HepG2 (cell line): Measurements from ENCODE around the gene NBPF9. TPM values are rescaled to one million over a fixed set of nuclear protein-coding genes. Genes with fewer than 3 reads are reported as not detected.
"Not testable (repeated sequence)": the region's sequence is repeated elsewhere in the genome, so short reads cannot be mapped to it uniquely, and the experiment has no call there.

ENCODE experiments used
- ATAC-seq: fragments of 200-7000 bp; cut with Tn5 transposase; 3 replicates; pipeline ENCODE4 v1.9.1; 2020; ENCODE audit warnings: mild to moderate bottlenecking, moderate library complexity
- BruUV-seq: library from RNA; stranded (reverse); fragments of 400-500 nt; replicated peaks from 2 replicates; lab custom pipeline; 2021; lab: Mats Ljungman, UMichigan
- CTCF ChIA-PET: fragments of 300-600 bp; formaldehyde crosslinking; extraction: SDS; loops from one replicate; lab custom pipeline; 2021; ENCODE audit warnings: low total read pairs, inconsistent platforms, low intra/inter-chr PET ratio; lab: Yijun Ruan, JAX
- POLR2A ChIA-PET: fragments of 350-600 bp; sonication (Branson Sonifier 250); formaldehyde crosslinking; loops from one replicate; lab custom pipeline; 2020; ENCODE audit warnings: antibody characterized with exemption, inconsistent platforms; lab: Yijun Ruan, JAX
- DNase-seq: peaks from one replicate; pipeline ENCODE4 v3.0.0-alpha.2; 2015; ENCODE audit warnings: low spot score
- FAIRE-seq: peaks from 3 replicates; lab custom pipeline; 2011; peaks lifted over from hg19 to GRCh38; lab: Jason Lieb, UNC
- H2AFZ ChIP-seq: one replicate; pipeline ENCODE4 v1.6.1; 2011; ENCODE audit warnings: low read length, inconsistent platforms
- H3K27ac ChIP-seq: fragments of 300-600 bp; 3 replicates; pipeline ENCODE4 v1.8.0; 2011; ENCODE audit warnings: mixed run types, mild to moderate bottlenecking, mixed read lengths, low read length, inconsistent platforms; ENCODE audit not compliant: insufficient read depth; ENCODE audit errors: extremely low read length
- H3K27me3 ChIP-seq, 2 experiments: fragments of 200-600 bp in 1 of 2; 2 replicates in 1 of 2; 3 replicates in 1 of 2; pipeline versions ENCODE4 v1.6.0 to v1.8.0; 2011; ENCODE audit warnings: low read length in 2 of 2, mild to moderate bottlenecking in 2 of 2, moderate library complexity in 2 of 2, inconsistent platforms in 1 of 2; ENCODE audit not compliant: insufficient read depth in 2 of 2, control insufficient read depth in 1 of 2
- H3K36me3 ChIP-seq, 2 experiments: fragments of 200-600 bp in 1 of 2; replicated peaks in 1 of 2; 2 replicates in 1 of 2; 3 replicates in 1 of 2; pipeline versions ENCODE4 v1.5.1 to v1.8.0; 2011; ENCODE audit warnings: low read length in 2 of 2, inconsistent platforms in 1 of 2; ENCODE audit not compliant: insufficient read depth in 2 of 2, control insufficient read depth in 1 of 2
- H3K4me1 ChIP-seq: 2 replicates; pipeline ENCODE4 v1.5.1; 2012; ENCODE audit warnings: low read length, inconsistent platforms; ENCODE audit not compliant: insufficient read depth
- H3K4me2 ChIP-seq: 2 replicates; pipeline ENCODE4 v1.6.0; 2011; ENCODE audit warnings: low read depth, low read length, inconsistent platforms
- H3K4me3 ChIP-seq, 3 experiments: fragments of 200-600 bp in 1 of 3; sonication (generic), shearing (Covaris generic) in 1 of 3; replicated peaks in 1 of 3; 2 replicates each; pipeline ENCODE4 v1.5.1; 2011 to 2016; ENCODE audit warnings: low read length in 3 of 3, inconsistent platforms in 2 of 3, low read depth in 2 of 3, mild to moderate bottlenecking in 2 of 3, control low read depth in 1 of 3, mixed read lengths in 1 of 3; ENCODE audit not compliant: insufficient read depth in 1 of 3
- H3K79me2 ChIP-seq: one replicate; pipeline ENCODE4 v1.6.1; 2011; ENCODE audit warnings: low read length, inconsistent platforms; ENCODE audit not compliant: insufficient read depth
- H3K9ac ChIP-seq: 2 replicates; pipeline ENCODE4 v1.6.0; 2011; ENCODE audit warnings: mild to moderate bottlenecking, low read depth, low read length, inconsistent platforms; ENCODE audit not compliant: insufficient read depth
- H3K9me3 ChIP-seq: 2 replicates; pipeline ENCODE4 v1.5.1; 2012; ENCODE audit warnings: mild to moderate bottlenecking, low read length
- H4K20me1 ChIP-seq: 2 replicates; pipeline ENCODE4 v1.6.0; 2011; ENCODE audit warnings: inconsistent platforms, mild to moderate bottlenecking, low read length, moderate library complexity; ENCODE audit not compliant: insufficient read depth
- WGBS: methylation state at CpG from one replicate; pipeline ENCODE4 v1.1.6; 2017; ENCODE audit warnings: low lambda C conversion rate; 5-methylcytosine and 5-hydroxymethylcytosine counted together
- in situ Hi-C: cut with HindIII; loops from 2 replicates; pipeline ENCODE4 v1.10.0; 2017; ENCODE audit warnings: low pct_unique_long_range_greater_than_20kb; ENCODE audit not compliant: extremely low pct_ligation_motif_present
- intact Hi-C: fragments of 100-400 bp; cut with micrococcal nuclease; formaldehyde crosslinking; loops from one replicate; pipeline ENCODE4 v1.10.0; 2022; ENCODE audit not compliant: unreplicated experiment
- polyA plus RNA-seq, 8 experiments: library from polyadenylated mRNA; depleted of rRNA in 3 of 8; stranded (reverse) in 7 of 8; unstranded in 1 of 8; fragments of >200 nt; fragmentation: Illumina TruSeq in 4 of 8; extraction: Trizol in 4 of 8; gene quantifications; 2 replicates each; pipeline versions ENCODE4 v1.2.1 to v1.2.3, GENCODE V29; 2011 to 2016; ENCODE audit warnings: low read depth in 4 of 8, missing spikeins in 1 of 8, mixed read lengths in 1 of 8; ENCODE audit not compliant: insufficient read depth in 1 of 8
- total RNA-seq, 5 experiments: library from RNA; depleted of rRNA; stranded (reverse); fragments of >200 nt; fragmentation: Illumina TruSeq; extraction: Trizol; gene quantifications; 2 replicates each; pipeline ENCODE4 v1.2.3, GENCODE V29; 2016; ENCODE audit warnings: low read depth in 1 of 5

Gene NBPF9
- total and polyA plus RNA-seq, 2 of the 13 experiments (the other 11 are each of a cell fraction or from before 2014, with no cell fraction given) = 9.1 to 10.9 TPM

DNA sequence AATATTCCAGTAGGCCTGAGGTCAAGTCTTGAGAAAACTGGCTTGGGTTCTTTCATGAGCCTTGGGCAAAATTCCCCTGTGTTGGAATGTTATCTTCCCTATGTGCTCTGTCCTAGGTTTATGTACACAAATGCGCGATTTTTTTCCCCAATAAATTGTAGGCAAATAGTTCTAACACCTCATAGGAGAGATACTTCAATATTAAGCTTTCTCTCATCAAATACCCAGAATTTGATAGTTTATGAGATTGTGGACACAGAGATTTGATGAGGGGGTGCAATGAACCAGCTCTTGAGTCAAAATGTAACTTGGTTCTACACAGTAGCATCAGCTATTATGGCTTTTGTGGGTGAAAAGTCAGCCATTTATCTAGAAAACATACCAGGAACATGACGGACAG, 38.7 kb downstream of the NBPF9 start:
- H2AFZ ChIP-seq, FAIRE-seq, H3K27me3 ChIP-seq, in situ Hi-C loops, CTCF ChIA-PET, BruUV-seq, H3K9me3 ChIP-seq, H3K79me2 ChIP-seq, H3K36me3 ChIP-seq, POLR2A ChIA-PET, intact Hi-C loops, H4K20me1 ChIP-seq, H3K4me1 ChIP-seq, DNase-seq, H3K4me2 ChIP-seq, ATAC-seq, H3K9ac ChIP-seq, H3K4me3 ChIP-seq, H3K27ac ChIP-seq: not testable (repeated sequence)
- 99% methylated on average over 3 of the region's 3 CpGs for WGBS

DNA sequence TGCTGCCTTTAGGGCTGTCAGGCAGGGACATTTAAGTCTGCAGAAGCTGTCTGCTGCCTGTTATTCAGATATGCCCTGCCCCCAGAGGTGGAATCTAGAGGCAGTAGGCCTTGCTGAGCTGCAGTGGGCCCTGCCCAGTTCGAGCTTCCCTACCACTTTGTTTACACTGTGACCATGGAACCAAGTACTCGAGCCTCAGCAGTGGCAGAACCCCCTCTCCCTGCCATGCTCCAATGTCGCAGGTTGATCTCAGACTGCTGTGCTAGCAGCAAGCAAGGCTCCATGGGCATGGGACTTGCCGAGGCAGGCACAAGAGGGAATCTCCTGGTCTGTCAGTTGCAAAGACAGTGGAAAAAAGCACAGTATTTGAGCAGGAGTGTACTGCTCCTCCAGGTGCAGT, 60.3 kb downstream of the NBPF9 start:
- H2AFZ ChIP-seq, H3K4me3 ChIP-seq, POLR2A ChIA-PET, H3K4me1 ChIP-seq, intact Hi-C loops, DNase-seq, H3K4me2 ChIP-seq, H4K20me1 ChIP-seq, BruUV-seq, H3K9ac ChIP-seq, CTCF ChIA-PET, H3K27me3 ChIP-seq, ATAC-seq, H3K9me3 ChIP-seq, H3K79me2 ChIP-seq, FAIRE-seq, H3K27ac ChIP-seq, in situ Hi-C loops, H3K36me3 ChIP-seq: not testable (repeated sequence)
- WGBS = 0% methylated on average over 1 of the region's 4 CpGs

DNA sequence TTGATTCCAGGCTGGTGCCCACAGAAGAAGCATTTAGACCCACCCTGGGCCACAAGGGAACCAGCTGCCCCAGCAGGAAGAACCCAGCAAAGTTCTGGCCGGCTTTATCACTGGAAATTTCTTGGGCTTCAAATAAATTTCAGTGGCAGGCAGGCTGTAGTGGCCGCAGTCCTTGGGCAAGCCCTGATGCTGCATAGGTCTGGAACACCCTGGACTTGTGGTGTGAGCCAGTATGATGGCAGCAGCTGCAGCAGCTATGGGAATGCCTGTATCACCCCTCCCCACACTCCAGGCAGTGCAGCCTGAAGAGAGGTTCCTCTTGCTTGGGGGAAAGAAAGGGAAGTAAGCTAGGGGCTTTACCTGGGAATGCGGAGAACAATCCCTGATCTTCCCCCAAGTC, 69.4 kb downstream of the NBPF9 start:
- BruUV-seq, H3K9me3 ChIP-seq, H3K27ac ChIP-seq, FAIRE-seq, POLR2A ChIA-PET, H3K27me3 ChIP-seq, H3K4me1 ChIP-seq, H3K79me2 ChIP-seq, H4K20me1 ChIP-seq, in situ Hi-C loops, CTCF ChIA-PET, intact Hi-C loops, H3K4me3 ChIP-seq, H3K9ac ChIP-seq, ATAC-seq, H3K4me2 ChIP-seq, DNase-seq, H2AFZ ChIP-seq, H3K36me3 ChIP-seq: not testable (repeated sequence)
- no CpG with 5 or more reads among the region's 3 CpGs for WGBS

- DNase-seq, FAIRE-seq, CTCF ChIA-PET, H3K27me3 ChIP-seq, H3K4me1 ChIP-seq, H2AFZ ChIP-seq, H3K9ac ChIP-seq, intact Hi-C loops, H3K27ac ChIP-seq, in situ Hi-C loops, H3K4me3 ChIP-seq, H3K9me3 ChIP-seq, H3K4me2 ChIP-seq, H3K36me3 ChIP-seq, POLR2A ChIA-PET, H4K20me1 ChIP-seq, BruUV-seq, H3K79me2 ChIP-seq: not testable (repeated sequence)
- no CpG with 5 or more reads among the region's 3 CpGs for WGBS
- peak; percentile 47 for ATAC-seq
These were observed 79.0 kb downstream of the NBPF9 start for GRCh38 chr1:149024327-149024726.
